Activated gamma-delta T cell treated with Interleukin-2 at 50 U/mL for 16 hours (primary cell): ENCODE results near the gene RUVBL2.
"Not testable (repeated sequence)": the region's sequence is repeated elsewhere in the genome, so short reads cannot be mapped to it uniquely, and the experiment has no call there.

Experiments used
- DNase-seq: peaks from one replicate; pipeline ENCODE4 v3.0.0-alpha.2; 2020

RUVBL2 gene

DNA sequence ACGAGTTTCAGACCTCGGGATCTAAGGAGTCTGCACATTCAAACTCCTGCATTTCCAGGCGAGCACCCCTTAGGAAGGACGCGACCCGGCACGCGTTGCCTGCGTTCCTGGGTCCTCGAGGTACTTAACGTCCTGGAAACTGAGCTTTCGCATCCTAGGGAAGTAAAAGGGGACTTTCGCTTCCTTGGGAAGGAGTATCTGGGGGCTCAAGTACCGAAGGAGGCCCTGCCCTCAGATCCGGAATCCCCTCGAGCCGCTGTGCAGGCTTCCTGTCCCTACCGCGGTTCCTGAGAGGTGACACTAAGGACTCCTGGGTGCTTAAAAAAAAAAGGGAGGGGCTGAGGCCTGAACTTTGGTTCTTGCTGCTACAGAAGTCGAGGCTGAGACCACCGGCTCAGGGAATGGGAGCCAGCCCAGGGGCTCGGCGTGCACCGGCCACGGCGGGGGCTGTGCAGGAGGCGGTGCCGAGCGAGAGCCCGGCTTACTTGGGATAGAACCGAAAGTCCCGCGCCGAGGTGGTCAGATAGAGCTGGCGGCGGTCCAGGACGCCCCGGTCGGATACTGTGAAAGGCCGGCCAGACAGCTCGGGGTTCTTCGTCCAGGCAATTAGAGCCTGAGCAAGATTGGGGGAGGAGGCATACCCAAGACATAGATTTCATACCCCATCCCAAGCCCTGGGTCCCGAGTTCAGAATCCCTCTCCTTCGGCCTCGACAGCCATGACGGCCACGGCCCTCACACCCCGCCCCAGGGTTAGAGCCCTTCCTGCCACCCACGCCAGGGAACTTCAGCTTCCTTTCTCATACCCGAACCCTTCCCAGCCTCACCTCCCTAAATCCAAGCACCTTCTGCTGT is 24.9 kb downstream of the RUVBL2 start:
- not testable (repeated sequence) for DNase-seq

DNA sequence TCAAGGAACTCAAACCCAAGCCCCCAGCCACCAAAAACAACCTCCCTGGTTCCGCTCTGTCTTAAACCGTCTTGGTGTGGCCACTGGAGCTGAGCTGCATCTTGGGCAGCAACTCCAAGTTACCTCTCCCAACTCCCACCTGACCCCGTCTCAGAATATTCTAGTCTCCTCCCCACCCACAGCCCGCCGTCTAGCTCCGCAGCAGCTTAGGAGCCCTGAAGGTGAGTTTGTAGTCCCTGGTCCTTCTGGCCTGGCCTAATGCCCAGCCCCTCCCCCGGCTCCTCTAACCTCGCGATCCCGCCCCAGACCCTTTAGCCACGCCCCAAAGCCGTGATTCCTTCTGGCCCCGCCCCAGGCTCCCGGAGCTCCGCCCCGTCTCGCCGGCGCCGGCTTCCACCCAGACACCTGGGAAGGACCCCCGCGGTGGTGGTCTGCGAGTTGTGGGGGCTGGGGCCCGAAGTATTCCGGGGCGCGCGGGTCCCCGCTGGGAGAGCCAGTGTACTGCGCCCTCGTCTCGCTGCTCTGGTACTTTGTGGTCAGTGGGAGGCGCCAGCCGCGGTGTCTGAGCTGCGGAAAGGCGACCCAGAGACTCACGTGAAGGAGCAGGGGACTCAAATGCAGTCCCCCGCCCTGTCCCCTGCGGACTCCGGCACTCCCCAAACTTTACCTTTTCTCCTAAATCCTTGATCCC is 25.7 kb downstream of the RUVBL2 start:
- DNase-seq = peak; percentile 60

DNA sequence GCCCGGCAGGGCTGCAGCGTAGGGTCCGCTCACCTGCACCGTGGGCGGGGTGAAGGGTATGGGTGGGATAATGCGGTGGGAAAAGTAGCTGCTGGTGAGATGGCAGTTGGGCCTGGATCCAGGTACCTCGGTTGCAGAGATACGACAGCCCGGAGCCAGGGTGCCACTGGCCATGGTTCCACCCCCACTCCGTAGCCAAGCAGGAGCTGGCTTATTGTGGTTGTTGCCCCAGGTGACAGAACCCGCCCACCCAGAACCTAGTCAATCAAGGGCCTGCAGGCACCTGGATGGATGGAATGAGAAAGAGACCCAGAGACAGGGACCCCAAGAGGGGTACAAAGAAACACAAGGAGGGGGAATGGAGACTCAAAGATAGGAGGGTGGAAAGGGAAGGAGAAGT is 26.7 kb downstream of the RUVBL2 start:
- no peak for DNase-seq

DNA sequence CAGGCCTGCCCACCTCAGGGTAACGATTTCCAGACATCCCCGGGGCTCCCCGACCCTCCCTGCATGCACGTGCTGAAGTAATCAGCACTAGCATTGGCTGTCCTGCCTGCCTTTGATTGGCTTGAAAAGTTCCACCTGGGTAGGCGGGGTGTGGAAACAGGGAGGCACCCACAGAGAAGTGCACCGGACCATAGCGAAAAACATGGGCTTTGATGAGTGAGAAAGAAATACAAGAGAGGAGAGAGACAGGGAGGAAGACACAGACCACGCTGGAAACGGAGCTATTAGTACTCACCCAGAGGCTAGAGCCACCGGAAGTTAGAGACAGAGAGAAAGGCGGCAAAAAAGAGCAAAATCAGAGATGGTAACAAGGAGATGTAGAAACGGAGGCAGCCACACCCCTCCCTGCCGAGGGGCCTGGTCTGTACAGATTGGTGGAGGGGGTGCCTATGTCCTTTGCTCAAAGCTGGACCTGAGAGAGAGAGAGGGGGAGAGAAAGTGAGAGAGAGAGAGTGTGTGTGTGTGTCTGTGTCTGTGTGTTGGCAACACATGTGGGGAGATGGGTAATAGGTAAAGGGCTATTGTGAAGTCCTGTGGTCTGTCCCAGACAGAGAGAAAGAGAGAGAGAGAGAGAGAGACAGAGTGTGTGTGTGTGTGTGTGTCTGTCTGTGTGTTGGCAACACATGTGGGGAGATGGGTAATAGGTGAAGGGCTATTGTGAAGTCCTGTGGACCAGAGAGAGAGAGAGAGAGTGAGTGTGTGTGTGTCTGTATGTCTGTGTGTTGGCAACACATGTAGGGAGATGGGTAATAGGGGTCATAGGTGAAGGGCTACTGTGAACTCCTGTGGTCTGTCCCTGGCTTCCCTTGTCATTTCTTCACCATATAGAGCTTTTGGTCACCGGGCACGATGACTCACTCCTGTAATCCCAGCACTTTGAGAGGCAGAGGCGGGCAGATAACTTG is 27.5 kb downstream of the RUVBL2 start:
- DNase-seq = no peak

GRCh38 chr19:49022116-49022515 is 28.4 kb downstream of the RUVBL2 start:
- no peak for DNase-seq

DNA sequence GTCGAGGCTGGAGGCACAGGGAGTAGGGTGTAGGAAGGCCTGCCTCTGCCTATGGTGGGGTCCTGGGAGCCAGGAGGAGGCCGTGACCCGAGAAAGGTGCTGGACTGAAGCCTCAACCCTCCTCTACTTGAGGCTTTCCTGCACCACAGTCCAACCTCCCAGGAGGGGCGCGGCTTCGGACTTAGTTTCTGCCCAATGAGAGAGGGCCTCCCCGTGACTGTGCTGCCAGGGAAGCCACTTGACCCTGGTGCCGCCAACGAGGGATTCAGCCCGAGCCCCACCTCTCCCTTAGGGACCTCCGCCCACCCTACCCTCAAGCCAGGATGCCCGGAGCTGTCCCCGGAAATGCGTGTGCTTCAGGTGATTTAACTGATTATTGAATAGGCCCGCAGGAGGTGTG is 30.5 kb downstream of the RUVBL2 start, which contains the start of gene CGB3:
Gene CGB3, minus strand, starts transcription at position 101 of the 400 bp plus-strand sequence. CDS start 362 bp downstream, outside the sequence.
- not testable (repeated sequence) for DNase-seq

DNA sequence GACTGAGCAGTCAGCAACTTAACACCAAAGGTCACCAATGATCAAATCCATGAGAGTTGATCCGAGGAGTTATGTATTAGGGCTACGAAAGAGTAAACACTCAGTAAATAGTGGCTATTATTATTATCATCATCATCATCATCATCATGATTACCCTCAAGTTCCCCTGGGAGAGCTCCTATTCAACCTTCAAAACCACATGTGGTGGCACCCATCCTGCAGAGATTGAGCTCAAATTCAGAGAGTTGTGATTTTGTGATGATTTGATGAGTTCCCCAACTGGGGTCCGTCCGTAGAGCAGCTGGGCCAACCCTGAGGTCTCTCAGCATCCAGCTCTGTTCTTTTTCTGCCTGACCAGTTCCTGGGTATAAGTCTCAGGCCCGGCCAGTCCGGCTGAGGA is 31.4 kb downstream of the RUVBL2 start:
- DNase-seq = not testable (repeated sequence)

- DNase-seq = not testable (repeated sequence)
Observed at GRCh38 chr19:49025599-49025998, 31.9 kb downstream of the RUVBL2 start.

GRCh38 chr19:49028686-49029085 is 35.0 kb downstream of the RUVBL2 start:
- DNase-seq = not testable (repeated sequence)

GRCh38 chr19:49029749-49030148 is 36.1 kb downstream of the RUVBL2 start:
- not testable (repeated sequence) for DNase-seq

DNA sequence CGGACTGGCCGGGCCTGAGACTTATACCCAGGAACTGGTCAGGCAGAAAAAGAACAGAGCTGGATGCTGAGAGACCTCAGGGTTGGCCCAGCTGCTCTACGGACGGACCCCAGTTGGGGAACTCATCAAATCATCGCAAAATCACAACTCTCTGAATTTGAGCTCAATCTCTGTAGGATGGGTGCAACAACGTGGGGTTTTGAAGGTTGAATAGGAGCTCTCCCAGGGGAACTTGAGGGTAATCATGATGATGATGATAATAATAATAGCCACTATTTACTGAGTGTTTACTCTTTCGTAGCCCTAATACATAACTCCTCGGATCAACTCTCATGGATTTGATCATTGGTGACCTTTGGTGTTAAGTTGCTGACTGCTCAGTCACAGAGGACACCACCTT is 36.6 kb downstream of the RUVBL2 start:
- not testable (repeated sequence) for DNase-seq

DNA sequence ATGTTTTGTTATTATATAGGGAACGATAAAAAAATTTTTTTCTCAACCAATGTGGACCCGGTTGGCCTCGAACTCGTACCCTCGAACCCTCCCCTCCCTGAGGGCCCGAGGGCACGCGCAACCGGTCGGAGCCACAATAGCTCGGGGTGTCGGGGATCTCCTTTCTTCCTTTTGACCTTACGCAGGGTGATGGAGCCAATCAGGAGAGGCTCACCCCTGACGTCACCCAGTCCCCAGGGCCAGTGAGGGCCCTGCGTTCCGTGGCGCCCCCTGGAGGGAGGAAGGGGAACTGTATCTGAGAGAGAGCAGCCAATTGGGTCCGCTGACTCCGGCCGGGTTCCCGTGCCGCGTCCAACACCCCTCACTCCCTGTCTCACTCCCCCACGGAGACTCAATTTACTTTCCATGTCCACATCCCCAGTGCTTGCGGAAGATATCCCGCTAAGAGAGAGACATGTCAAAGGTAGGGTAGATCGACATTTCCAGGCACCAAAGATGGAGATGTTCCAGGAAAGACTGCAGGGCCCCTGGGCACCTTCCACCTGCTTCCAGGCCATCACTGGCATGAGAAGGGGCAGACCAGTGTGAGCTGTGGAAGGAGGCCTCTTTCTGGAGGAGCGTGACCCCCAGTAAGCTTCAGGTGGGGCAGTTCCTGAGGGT is 38.1 kb downstream of the RUVBL2 start, which contains the start of gene CGB2:
Gene CGB2, plus strand, starts transcription at position 249 of the 660 bp plus-strand sequence. Its CDS starts 206 bp downstream, at position 455.
- DNase-seq = peak; percentile 52

GRCh38 chr19:49036815-49037214 is 43.1 kb downstream of the RUVBL2 start, which contains the start of gene CGB1:
Gene CGB1 (minus strand): TSS chr19:49036895. CDS start chr19:49036711, 184 bp downstream.
- DNase-seq = peak; percentile 30

- not testable (repeated sequence) for DNase-seq
Observed at GRCh38 chr19:49038111-49038510, 44.4 kb downstream of the RUVBL2 start.

DNA sequence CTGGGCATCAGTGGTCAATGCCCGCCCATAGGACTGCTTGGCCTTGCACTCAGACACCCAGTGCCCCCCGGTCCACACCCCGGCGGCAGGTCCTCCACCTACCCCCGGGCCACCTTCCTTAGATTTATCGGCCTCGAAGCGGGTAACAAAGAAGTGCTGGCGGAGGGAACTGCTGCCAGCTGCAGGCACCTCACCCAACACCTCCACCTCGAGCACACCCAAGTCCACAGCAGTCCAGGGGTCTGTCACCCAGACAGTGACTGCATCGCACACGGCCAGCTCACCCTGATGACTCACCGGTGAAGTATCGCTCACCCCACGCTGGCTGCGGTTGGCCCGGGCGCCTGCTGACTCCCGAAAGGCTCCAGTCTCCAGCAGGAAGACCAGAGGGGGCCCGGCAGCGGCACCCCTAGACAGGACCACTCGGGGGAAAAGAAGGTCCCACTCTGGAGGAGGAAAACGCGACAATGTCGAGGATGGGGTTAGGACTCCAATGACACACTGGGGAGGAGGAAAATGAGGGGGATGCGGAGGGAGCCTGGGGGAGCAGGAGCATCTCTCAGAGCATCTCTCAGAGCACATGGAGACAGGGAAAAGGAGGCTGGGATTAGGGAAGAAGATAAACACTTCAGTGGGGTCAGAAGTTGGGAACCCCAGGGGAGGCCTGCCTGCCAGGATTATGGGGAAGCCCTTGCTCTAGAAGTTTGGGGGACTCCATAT is 45.0 kb downstream of the RUVBL2 start:
- DNase-seq = not testable (repeated sequence)

GRCh38 chr19:49039736-49040135 is 46.0 kb downstream of the RUVBL2 start:
- DNase-seq = not testable (repeated sequence)

- no peak for DNase-seq
Observed at GRCh38 chr19:49042177-49042576, 48.5 kb downstream of the RUVBL2 start.

DNA sequence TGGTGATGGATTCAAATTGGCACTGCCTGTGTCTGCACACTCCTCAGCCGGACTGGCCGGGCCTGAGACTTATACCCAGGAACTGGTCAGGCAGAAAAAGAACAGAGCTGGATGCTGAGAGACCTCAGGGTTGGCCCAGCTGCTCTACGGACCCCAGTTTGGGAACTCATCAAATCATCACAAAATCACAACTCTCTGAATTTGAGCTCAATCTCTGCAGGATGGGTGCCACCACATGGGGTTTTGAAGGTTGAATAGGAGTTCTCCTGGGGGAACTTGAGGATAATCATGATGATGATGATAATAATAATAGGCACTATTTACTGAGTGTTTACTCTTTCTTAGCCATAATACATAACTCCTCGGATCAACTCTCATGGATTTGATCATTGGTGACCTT is 49.0 kb downstream of the RUVBL2 start:
- DNase-seq = not testable (repeated sequence)

DNA sequence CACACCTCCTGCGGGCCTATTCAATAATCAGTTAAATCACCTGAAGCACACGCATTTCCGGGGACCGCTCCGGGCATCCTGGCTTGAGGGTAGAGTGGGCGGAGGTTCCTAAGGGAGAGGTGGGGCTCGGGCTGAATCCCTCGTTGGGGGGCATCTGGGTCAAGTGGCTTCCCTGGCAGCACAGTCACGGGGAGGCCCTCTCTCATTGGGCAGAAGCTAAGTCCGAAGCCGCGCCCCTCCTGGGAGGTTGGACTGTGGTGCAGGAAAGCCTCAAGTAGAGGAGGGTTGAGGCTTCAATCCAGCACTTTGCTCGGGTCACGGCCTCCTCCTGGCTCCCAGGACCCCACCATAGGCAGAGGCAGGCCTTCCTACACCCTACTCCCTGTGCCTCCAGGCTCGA is 49.9 kb downstream of the RUVBL2 start, which contains the start of gene CGB5:
Gene CGB5, plus strand, starts transcription at position 301 of the 400 bp plus-strand sequence. CDS start 362 bp downstream, outside the sequence.
- not testable (repeated sequence) for DNase-seq

DNA sequence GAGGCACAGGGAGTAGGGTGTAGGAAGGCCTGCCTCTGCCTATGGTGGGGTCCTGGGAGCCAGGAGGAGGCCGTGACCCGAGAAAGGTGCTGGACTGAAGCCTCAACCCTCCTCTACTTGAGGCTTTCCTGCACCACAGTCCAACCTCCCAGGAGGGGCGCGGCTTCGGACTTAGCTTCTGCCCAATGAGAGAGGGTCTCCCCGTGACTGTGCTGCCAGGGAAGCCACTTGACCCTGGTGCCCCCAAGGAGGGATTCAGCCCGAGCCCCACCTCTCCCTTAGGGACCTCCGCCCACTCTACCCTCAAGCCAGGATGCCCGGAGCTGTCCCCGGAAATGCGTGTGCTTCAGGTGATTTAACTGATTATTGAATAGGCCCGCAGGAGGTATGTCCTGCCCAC is 55.3 kb downstream of the RUVBL2 start, which contains the start of gene CGB8:
Gene CGB8, minus strand, starts transcription at position 101 of the 400 bp plus-strand sequence. CDS start 372 bp downstream, outside the sequence.
- not testable (repeated sequence) for DNase-seq

DNA sequence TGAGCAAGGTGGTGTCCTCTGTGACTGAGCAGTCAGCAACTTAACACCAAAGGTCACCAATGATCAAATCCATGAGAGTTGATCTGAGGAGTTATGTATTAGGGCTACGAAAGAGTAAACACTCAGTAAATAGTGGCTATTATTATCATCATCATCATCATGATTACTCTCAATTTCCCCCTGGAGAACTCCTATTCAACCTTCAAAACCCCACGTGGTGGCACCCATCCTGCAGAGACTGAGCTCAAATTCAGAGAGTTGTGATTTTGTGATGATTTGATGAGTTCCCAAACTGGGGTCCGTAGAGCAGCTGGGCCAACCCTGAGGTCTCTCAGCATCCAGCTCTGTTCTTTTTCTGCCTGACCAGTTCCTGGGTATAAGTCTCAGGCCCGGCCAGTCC is 56.1 kb downstream of the RUVBL2 start:
- DNase-seq = not testable (repeated sequence)
